ENCODE measurements around the gene ZFYVE27.

GRCh38 chr10:97740613-97741012 is 3.7 kb downstream of the ZFYVE27 start:
- no peak for TF ChIP-seq EZH2phosphoT487 (IDR thresholded peaks at IDR 0.05; ENCODE audit: insufficient read depth, low read depth)
- no peak for TF ChIP-seq EZH2 (IDR thresholded peaks at IDR 0.05; ENCODE audit: insufficient read depth, poor library complexity, severe bottlenecking)

All from GM23248 (cell line).